Subcutaneous abdominal adipose tissue (tissue), 5 donors: ENCODE data around the gene PROM2.

Experiments
- H3K27ac ChIP-seq: one replicate; pipeline ENCODE4 v1.7.0; 2013; ENCODE audit warnings: low read depth, mild to moderate bottlenecking, inconsistent platforms, low read length, moderate library complexity
- H3K27me3 ChIP-seq, 5 donors: one replicate each; pipeline ENCODE4 v1.7.0; 2013; ENCODE audit warnings: low read length in 5 of 5, inconsistent platforms in 1 of 5; ENCODE audit not compliant: control insufficient read depth in 5 of 5, insufficient read depth in 4 of 5
- H3K36me3 ChIP-seq, 5 donors: one replicate each; pipeline ENCODE4 v1.7.0; 2013; ENCODE audit warnings: low read length in 5 of 5; ENCODE audit not compliant: control insufficient read depth in 5 of 5, insufficient read depth in 5 of 5
- H3K4me1 ChIP-seq, 5 donors: one replicate each; pipeline ENCODE4 v1.7.0; 2013; ENCODE audit warnings: low read length in 5 of 5, mild to moderate bottlenecking in 3 of 5, moderate library complexity in 1 of 5; ENCODE audit not compliant: control insufficient read depth in 5 of 5, insufficient read depth in 5 of 5
- H3K4me3 ChIP-seq, 5 donors: one replicate each; pipeline ENCODE4 v1.7.0; 2013; ENCODE audit warnings: low read length in 5 of 5, low read depth in 1 of 5
- H3K9ac ChIP-seq, 5 donors: one replicate each; pipeline ENCODE4 v1.7.0; 2013; ENCODE audit warnings: low read length in 5 of 5, mild to moderate bottlenecking in 4 of 5, moderate library complexity in 3 of 5
- H3K9me3 ChIP-seq, 5 donors: one replicate each; pipeline ENCODE4 v1.7.0; 2013; ENCODE audit warnings: low read length in 5 of 5; ENCODE audit not compliant: control insufficient read depth in 5 of 5
- donor health status: healthy.
- donor health status: healthy.
- donor health status: healthy.
- donor health status: healthy.
- donor health status: healthy.

Gene PROM2

DNA sequence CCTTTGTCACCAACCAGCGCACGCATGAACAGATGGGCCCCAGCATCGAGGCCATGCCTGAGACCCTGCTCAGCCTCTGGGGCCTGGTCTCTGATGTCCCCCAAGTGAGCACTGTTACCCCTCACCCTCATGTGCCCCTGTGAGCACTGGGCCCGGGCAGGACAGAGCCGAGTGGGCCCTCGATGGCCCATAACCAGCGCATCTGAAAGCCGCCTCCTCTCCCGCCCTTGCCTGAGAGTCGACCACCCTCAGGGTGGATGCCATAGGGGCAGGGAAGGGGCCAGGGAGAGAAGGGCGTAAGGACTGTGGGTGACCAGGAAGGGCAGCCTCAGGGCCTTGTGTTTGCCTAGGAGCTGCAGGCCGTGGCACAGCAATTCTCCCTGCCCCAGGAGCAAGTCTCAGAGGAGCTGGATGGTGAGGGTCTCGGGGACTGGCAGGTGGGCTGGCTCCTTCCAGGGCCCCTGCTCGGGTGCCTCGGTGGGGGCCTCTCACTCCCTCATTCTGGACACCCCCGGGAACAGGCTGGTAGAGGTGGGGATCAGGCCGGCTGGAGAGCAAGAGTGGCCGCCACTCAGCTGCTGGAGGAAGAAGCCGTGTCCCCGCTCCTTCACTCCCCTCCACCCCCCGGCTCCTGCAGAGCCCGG lies 2.1 kb downstream of the PROM2 start:
- no peak overlapping the region for H3K27ac ChIP-seq
- H3K36me3 ChIP-seq: no peaks in the 10 kb centered on the region
- no peak overlapping the region for H3K9ac ChIP-seq
- no peaks in the 10 kb centered on the region for H3K27me3 ChIP-seq
- H3K9me3 ChIP-seq: peaks cover 0 to 4% (median 0%) of the 10 kb centered on the region in 5 donors
- no peak overlapping the region for H3K4me3 ChIP-seq
- no peaks in the 10 kb centered on the region for H3K4me1 ChIP-seq

DNA sequence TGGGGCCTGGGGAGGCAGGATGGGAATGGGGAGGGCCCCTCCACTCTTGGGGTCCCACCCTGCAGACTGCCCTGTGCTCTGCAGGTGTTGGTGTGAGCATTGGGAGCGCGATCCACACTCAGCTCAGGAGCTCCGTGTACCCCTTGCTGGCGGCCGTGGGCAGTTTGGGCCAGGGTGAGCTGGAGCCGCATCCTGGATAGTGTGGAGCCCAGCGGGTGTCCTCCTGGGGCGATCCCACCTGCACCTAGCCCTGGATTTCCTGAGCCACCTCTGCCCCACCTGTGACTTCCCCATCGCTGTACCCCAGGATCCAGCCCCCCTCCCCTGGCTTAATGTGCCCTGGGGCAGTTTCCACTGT lies 2.6 kb downstream of the PROM2 start:
- H3K4me3 ChIP-seq: no peak overlapping the region
- H3K36me3 ChIP-seq: no peaks in the 10 kb centered on the region
- H3K9me3 ChIP-seq: peaks cover 0 to 4% (median 0%) of the 10 kb centered on the region in 5 donors
- H3K27me3 ChIP-seq: no peaks in the 10 kb centered on the region
- no peak overlapping the region for H3K9ac ChIP-seq
- H3K27ac ChIP-seq: no peak overlapping the region
- no peaks in the 10 kb centered on the region for H3K4me1 ChIP-seq

DNA sequence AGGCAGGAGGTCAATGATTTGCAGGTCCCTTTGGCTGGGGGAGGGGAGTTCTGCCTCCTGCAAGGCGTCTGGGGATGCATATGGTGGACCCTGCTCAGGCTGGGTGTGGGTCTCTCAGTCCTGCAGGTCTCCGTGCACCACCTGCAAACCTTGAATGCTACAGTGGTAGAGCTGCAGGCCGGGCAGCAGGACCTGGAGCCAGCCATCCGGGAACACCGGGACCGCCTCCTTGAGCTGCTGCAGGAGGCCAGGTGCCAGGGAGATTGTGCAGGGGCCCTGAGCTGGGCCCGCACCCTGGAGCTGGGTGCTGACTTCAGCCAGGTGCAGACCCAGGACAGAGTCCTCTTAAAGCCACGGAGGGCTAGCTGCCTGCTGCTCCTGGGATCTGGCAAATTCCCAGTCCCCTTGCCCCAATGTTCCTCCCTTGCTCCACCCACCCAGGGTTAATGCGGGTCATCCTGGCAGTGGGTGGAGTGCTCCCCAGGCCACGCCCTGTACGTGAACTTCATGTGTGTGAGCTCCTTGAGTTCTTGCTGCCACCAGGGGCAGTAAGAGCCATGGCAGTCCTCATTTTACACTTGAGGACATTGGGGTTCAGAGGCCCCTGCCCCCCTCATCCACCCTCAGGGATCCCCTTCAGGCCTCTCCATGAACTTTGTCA lies 3.1 kb downstream of the PROM2 start:
- peaks cover 0 to 4% (median 0%) of the 10 kb centered on the region in 5 donors for H3K9me3 ChIP-seq
- H3K27me3 ChIP-seq: no peaks in the 10 kb centered on the region
- H3K36me3 ChIP-seq: no peaks in the 10 kb centered on the region
- H3K27ac ChIP-seq: no peak overlapping the region
- H3K4me3 ChIP-seq: no peak overlapping the region
- no peak overlapping the region for H3K9ac ChIP-seq
- H3K4me1 ChIP-seq: no peaks in the 10 kb centered on the region

DNA sequence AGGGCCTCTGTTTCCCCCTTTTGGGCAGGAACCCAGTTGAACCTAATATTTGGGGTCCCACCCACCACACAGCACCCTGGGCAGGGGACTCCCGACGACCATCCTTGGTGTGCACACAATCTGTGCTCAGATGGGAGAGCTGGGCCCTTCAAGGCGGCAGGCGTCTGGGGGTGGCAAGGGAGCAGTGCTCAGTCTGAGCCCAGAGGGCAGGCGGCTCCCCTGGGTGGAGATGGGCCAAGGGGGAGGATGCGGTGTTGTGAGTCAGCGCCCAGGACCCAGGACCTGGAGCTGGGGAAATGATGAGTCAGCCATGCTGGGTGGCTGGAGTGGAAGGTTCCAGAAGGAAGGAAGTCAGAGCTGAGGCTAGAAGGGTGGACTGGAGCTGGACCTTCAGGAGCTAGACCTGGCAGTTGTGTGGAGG lies 3.8 kb downstream of the PROM2 start:
- no peak overlapping the region for H3K9ac ChIP-seq
- H3K27me3 ChIP-seq: no peaks in the 10 kb centered on the region
- no peaks in the 10 kb centered on the region for H3K36me3 ChIP-seq
- H3K27ac ChIP-seq: no peak overlapping the region
- H3K4me3 ChIP-seq: no peak overlapping the region
- H3K4me1 ChIP-seq: no peaks in the 10 kb centered on the region
- peaks cover 0 to 4% (median 0%) of the 10 kb centered on the region in 5 donors for H3K9me3 ChIP-seq

DNA sequence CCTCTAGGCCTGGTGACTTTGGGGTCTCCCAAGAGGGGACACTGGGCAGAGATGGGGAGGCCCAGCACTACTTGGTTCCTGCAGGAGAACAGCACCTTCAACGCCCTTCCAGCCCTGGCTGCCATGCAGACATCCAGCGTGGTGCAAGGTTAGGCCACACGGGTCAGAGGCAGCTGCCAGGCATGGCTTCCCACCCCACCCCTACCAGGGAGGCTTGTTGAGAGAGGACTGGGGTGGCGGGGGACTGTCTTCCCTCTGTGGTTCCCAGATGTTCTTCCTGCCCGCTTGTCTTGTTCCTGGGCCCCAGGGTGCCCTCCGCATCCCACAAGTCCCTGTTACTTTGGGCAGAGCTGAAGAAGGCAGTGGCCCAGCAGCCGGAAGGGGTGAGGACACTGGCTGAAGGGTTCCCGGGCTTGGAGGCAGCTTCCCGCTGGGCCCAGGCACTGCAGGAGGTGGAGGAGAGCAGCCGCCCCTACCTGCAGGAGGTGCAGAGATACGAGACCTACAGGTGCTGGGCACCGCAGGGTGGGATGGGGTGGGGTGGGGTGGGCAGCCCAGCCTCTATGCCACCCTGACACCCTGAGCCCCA lies 4.5 kb downstream of the PROM2 start:
- Histone ChIP-seq H3K27me3 (no peaks in the 10 kb centered on the region), H3K36me3 (no peaks in the 10 kb centered on the region), H3K9me3 (peaks cover 0 to 4% (median 0%) of the 10 kb centered on the region in 5 donors), H3K4me1 (no peaks in the 10 kb centered on the region), H3K27ac (no peak overlapping the region), H3K4me3 (no peak overlapping the region), H3K9ac (no peak overlapping the region)

DNA sequence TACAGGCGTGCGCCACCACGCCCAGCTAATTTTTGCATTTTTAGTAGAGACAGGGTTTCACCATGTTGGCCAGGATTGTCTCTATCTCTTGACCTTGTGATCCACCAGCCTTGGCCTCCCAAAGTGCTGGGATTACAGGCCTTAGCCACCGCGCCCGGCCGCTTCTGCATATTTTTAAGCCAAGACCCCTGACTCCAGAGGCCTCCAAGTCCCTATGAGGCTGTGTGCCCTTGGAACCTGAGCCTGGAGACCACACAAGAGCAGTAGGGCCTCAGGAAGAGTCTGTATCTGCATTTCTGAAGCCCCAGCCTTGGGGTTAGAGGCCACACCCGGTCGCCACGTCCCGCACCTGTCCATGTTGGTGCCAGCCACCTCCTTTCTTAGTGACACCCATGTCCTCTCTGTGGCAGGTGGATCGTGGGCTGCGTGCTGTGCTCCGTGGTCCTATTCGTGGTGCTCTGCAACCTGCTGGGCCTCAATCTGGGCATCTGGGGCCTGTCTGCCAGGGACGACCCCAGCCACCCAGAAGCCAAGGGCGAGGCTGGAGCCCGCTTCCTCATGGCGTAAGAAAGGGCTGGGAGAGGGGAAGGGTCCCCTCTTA lies 5.3 kb downstream of the PROM2 start:
- Histone ChIP-seq H3K4me3 (no peak overlapping the region), H3K9ac (no peak overlapping the region), H3K36me3 (no peaks in the 10 kb centered on the region), H3K27me3 (no peaks in the 10 kb centered on the region), H3K9me3 (peaks cover 0 to 4% (median 0%) of the 10 kb centered on the region in 5 donors), H3K27ac (no peak overlapping the region), H3K4me1 (no peaks in the 10 kb centered on the region)

DNA sequence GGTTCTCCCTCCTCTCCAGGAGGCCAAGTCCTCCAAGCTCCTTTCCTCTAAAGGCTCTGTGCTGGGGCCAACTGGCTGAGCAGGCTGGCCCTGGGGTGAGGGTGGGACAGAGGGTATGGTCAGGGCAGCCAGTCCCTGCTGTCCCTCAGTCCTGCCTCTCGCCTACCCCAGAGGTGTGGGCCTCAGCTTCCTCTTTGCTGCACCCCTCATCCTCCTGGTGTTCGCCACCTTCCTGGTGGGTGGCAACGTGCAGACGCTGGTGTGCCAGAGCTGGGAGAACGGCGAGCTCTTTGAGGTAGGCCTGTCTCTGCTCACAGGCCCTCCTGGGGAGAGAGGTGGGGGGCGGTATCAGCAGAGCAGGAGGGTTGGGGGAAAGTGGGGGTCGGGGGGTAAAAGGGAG lies 6.8 kb downstream of the PROM2 start:
- Histone ChIP-seq H3K9me3 (peaks cover 0 to 4% (median 0%) of the 10 kb centered on the region in 5 donors), H3K36me3 (no peaks in the 10 kb centered on the region), H3K4me3 (no peak overlapping the region), H3K27ac (no peak overlapping the region), H3K27me3 (no peaks in the 10 kb centered on the region), H3K9ac (no peak overlapping the region), H3K4me1 (no peaks in the 10 kb centered on the region)

DNA sequence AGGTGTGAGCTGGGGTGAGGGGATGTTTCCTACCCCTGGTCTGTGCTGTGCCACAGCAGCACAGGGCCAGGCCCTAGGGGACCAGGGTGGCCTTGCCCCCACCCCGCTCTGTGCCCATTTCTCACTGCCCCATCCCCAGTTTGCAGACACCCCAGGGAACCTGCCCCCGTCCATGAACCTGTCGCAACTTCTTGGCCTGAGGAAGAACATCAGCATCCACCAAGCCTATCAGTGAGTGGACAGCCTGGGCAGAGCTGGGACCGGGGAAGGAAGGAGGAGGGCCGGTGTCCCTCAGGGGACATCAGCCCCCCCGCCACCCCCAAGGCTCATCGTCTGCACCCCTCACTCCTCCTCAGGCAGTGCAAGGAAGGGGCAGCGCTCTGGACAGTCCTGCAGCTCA lies 7.5 kb downstream of the PROM2 start:
- no peaks in the 10 kb centered on the region for H3K4me1 ChIP-seq
- no peak overlapping the region for H3K4me3 ChIP-seq
- peaks cover 0 to 4% (median 0%) of the 10 kb centered on the region in 5 donors for H3K9me3 ChIP-seq
- no peak overlapping the region for H3K27ac ChIP-seq
- H3K27me3 ChIP-seq: no peaks in the 10 kb centered on the region
- no peaks in the 10 kb centered on the region for H3K36me3 ChIP-seq
- H3K9ac ChIP-seq: no peak overlapping the region

DNA sequence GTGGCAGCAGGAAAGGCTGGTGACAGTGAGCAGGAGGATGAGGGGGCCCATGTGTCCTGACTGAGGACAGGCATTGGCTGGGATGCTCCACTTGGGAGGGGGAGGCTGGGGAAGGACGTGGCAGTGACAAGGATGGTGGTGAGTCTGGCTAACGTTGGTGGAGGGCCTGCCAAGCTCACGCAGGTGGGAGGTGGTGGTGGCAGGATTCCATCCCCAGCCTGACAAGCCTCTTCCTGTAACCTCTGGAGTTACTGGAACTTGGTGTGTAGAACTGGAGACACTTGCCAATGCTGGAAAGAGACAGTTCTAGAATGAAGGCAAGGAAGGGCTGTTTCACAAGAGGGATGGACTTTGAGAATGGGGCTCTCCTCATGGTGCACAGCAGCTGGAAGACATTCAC lies 8.2 kb downstream of the PROM2 start:
- Histone ChIP-seq H3K9me3 (peaks cover 0 to 4% (median 0%) of the 10 kb centered on the region in 5 donors), H3K27ac (no peak overlapping the region), H3K27me3 (no peaks in the 10 kb centered on the region), H3K4me1 (no peaks in the 10 kb centered on the region), H3K36me3 (no peaks in the 10 kb centered on the region), H3K4me3 (no peak overlapping the region), H3K9ac (no peak overlapping the region)

DNA sequence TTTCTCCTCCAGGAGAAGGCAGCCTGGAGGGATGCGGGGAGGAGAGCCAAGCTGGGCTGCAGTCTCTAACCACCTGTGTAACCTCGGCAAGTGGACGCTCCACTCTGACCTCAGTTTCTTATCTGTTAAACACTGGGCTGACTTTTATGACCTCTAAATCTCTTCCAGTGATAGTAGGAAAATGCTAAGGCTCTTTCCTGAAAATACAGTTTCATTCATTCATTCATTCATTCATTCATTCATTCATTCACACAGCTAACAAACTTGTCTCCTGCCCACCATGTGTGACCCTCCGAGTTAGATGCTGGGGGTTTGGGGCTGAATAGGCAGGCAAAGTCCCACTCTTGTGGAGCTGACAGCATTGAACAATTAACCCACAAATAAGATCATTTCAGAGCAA lies 9.3 kb downstream of the PROM2 start:
- Histone ChIP-seq H3K4me1 (no peaks in the 10 kb centered on the region), H3K4me3 (no peak overlapping the region), H3K27ac (no peak overlapping the region), H3K36me3 (no peaks in the 10 kb centered on the region), H3K9ac (no peak overlapping the region), H3K27me3 (no peaks in the 10 kb centered on the region), H3K9me3 (no peaks in the 10 kb centered on the region)
